Measurements from ENCODE around the gene BLVRB.
"Not testable (repeated sequence)": the region's sequence is repeated elsewhere in the genome, so short reads cannot be mapped to it uniquely, and the experiment has no call there.

BLVRB gene

DNA sequence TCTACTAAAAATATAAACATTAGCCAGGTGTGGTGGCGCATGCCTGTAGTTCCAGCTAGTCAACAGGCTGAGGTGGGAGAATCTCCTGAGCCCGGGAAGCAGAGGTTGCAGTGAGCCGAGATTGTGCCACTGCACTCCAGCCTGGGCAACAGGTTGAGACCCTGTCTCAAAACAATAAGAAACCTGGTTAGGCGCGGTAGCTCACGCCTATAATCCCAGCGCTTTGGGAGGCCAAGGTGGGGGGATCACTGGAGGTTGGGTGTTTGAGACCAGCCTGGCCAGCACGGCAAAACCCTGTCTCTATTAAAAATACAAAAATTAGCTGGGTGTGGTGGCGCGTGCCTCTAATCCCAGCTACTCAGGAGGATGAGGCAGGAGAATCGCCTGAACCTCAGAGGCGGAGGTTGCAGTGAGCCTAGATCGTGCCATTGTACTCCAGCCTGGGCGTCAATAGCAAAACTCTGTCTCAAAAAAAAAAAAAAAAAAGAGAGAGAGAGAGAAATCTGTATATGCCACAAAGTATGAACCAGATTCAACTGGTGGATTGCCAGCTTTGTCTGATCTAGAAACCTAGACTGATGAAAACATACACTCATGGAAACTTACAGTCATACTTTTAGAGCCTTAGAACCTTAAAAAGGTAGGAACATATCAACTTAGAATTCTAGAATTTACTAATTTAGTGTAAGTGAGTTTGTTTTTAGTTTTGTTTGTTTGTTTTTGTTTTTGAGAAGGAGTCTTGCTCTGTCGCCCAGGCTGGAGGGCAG lies 10.5 kb upstream of the BLVRB start:
- DNase-seq, result not testable (repeated sequence)

GRCh38 chr19:40474737-40475136 lies 9.2 kb upstream of the BLVRB start:
- no peak for DNase-seq

- no peak for DNase-seq
Observed at GRCh38 chr19:40472516-40472915, 7.0 kb upstream of the BLVRB start.

- DNase-seq, result no peak
Observed at GRCh38 chr19:40471111-40471510, 5.6 kb upstream of the BLVRB start.

- no peak for DNase-seq
Observed at GRCh38 chr19:40469011-40469410, 3.5 kb upstream of the BLVRB start.

DNA sequence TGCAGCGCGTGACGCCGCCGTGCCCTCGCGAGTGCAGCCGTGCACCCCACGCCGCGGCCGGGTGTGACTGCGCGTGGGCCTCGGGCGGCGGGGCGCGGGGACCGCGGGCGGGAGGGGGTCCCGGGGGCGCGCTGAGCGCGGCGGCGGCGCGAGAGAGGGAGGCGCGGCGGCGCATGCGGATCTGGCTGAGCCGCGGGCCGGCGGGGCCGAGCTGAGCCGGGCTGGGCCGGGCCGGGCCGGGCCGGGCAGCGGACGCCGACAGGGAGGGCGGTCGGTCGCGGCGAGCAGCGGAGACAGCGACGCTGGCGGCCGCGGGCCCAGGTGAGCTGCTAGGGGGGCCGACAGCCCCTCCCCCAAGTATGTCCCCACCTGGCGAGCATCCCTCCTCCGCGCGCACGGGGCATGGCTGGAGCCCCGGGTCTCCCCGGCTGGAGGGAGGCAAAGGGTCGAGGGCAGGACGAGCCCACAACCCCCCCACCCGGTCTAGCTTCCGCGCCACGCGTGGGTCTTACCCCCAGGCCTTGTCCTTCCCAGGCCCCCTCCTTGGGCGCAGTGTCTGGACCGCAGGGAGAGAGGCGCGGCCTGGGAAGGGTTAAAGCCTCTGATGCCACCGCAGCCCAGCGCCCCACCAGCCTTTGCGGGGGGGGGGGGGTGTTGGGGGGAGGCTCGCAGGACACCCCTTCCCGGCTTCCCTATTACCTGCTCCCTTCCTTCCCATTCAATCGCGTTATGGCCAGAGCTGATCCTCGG lies 1.6 kb upstream of the BLVRB start, which contains the start of gene SPTBN4:
TSS of gene SPTBN4 (plus strand) at position 17 of the 750 bp plus-strand sequence. CDS start 5,621 bp downstream, outside the sequence.
- no peak for DNase-seq

- DNase-seq, result peak; percentile 84
Observed at GRCh38 chr19:40466219-40466984, 857 bp upstream of the BLVRB start.

DNA sequence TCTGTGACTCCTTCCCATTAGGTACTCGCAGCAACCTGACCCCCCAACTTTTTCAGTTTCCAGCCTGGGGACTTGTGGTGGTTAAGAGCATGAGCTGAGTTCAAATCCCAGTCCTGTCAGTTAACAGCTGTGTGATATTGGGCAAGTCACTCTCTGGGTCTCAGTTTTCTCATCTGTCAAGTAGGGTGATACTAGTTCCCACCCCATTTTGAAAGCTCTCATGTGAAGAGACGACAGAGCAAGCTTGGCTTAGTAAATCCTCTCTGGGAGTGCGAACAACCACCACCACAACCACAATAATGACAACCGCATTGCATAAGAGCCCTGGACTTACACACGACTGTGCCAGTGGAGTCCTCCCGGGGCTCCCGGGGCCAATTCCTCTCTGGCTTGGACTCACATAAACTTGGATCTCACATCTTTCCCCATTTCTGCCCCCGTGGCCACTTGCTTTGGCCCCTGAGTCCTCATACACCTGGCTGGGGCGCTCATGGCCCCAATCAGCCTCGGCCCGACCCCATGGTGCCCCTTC lies 454 bp downstream of the BLVRB start:
- DNase-seq, result peak; percentile 43

DNA sequence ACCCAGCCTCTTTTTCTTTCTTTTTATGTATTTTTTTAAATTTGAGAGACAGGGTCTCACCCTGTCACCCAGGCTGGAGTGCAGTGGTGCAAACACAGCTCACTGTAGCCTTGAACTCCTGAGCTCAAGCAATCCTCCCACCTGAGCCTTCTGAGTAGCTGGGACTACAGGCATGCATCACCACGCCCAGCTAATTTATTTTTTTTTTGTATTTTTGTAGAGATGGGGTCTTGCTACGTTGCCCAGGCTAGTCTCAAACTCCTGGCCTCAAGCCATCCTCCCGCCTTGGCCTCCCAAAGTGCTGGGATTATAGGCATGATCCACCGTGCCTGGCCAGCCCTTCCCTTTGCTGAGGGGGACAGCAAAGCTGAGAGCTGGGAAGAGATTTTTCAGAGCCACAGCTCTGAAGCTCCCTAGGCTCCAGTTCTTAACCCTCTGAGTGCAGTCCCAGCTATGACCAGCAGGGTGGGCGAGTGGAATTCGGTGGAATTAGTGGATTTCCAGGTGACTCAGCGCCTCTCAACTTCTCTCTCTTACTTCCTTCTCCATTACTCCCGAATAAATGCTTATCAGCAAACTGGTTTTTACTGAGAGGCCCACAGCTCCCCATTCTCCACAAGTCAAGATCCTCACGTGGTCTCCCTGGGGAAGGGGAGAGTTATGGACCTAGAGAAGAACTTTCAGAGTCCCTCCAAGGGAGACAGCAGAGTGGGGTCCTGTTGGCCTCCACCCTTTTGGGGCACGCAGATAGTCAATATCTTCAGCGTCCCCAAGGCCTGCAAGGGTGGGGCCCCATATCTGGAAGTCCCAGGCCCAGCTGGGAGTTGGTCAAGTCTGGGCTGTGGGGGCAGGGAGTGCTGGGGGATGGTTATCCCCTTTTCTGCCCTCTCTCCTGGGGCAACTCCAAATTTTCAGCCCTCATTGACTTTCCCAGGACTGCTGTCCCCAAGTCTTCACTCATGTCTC lies 1.2 kb downstream of the BLVRB start:
- DNase-seq, result peak; percentile 76

DNA sequence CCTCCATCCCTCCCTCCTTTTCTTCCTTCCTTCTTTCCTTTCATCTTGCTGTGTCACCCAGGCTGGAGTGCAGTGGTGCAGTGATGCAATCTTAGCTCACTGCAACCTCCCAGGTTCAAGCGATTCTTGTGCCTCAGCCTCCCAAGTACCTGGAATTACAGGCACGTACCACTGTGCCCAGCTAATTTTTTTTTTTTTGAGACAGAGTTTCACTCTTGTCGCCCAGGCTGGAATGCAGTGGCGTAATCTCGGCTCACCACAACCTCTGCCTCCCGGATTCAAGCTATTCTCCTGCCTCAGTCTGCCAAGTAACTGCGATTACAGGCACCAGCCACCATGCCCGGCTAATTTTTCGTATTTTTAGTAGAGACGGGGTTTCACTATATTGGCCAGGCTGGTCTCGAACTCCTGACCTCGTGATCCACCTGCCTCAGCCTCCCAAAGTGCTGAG lies 1.9 kb downstream of the BLVRB start:
- DNase-seq, result not testable (repeated sequence)

DNA sequence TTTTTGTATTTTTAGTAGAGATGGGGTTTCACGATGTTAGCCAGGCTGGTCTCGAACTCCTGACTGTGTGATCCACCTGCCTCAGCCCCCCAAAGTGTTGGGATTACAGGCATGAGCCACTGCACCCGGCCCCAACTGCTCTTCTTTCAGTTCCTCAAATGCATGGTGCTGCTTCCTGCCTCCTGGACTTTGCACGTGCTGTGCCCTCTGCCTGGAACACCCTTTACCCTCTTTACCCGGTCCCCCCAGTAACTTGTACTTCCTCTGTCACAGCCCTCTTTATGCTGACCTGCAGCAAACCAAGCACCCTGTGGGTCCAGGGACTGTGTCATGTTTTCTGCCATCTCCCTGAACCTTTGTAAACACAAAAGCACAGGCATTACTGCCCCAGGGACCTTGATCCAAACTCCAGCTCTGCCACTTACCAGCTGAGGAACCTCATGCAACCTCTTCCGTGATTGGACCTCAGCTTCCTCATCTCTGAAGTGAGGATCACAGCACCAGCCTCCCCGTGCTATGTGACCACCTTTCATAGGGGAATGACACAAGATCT lies 3.8 kb downstream of the BLVRB start:
- DNase-seq, result no peak

GRCh38 chr19:40460185-40460584 lies 5.4 kb downstream of the BLVRB start:
- no peak for DNase-seq

DNA sequence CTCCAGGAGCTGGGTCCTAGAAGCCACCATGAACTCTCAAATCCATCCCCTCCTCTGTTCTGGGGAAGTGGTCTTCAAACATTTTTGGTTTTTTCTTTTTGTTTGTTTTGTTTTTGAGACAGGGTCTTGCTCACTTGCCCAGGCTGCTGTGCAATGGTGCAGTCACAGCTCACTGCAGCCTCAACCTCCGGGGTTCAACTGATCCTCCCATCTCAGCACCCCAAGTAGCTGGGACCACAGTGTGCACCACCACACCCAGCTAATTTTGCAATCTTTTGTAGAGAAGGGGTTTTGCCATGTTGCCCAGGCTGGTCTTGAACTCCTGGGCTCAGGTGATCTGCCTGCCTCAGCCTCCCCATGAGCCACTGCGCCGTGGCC lies 7.0 kb downstream of the BLVRB start:
- no peak for DNase-seq

GRCh38 chr19:40457953-40458596 lies 7.5 kb downstream of the BLVRB start:
- DNase-seq, result no peak

- no peak for DNase-seq
Observed at GRCh38 chr19:40457048-40457447, 8.5 kb downstream of the BLVRB start.

GRCh38 chr19:40453943-40454342 lies 11.6 kb downstream of the BLVRB start:
- not testable (repeated sequence) for DNase-seq

GRCh38 chr19:40453151-40453735 lies 12.3 kb downstream of the BLVRB start:
- no peak for DNase-seq

DNA sequence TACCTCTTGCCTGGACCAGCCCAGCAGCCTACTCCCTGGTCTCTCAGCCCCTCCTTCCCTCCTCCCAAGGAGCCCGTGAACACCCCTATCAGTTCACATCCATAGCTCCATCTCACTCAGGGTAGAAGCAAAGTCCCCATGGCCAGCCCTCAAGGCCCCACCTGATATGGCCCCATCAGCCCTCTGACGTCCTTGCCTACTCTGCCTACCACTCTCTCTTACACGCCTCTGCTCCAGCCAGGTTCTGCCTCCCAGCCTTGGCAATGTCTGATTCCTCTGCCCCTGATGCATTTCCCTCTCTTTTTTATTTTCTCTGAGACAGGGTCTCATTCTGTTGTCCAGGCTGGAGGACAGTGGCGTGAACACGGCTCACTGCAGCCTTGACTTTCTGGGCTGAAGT lies 13.5 kb downstream of the BLVRB start:
- DNase-seq, result no peak

DNA sequence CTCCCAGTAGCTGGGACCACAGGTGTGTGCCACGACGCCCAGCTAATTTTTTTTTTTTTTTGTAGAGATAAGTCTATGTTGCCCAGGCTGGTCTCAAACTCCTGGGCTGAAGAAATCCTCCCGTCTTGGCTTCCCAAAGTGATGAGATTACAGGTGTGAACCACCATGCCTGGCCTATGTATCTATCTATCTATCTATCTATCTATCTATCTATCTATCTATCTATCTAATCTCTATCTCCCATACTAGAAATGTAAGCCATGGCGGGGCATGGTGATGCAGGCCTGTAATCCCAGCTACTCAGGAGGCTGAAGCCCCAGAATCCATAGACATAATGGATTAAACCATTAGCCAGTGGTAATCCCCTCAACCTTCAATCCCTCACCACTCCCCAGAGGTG lies 14.9 kb downstream of the BLVRB start:
- DNase-seq, result no peak

DNA sequence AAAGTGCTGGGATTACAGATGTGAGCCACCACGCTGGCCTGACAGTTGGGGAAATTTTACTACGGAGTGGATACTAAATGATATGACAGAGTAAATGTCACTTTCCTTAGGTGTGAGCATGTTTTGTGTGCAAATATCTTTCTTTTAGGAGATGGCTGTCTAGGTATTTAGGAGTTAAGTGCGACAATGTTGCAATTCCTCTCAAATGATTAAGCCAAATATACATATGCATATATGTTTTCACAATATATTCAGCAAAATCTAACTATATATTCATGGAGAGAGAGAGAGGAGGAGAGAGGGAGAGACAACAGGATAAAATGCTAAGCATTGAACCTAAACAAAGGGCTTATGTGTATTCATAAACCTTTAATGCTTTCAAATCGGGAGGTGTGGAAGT lies 16.0 kb downstream of the BLVRB start:
- no peak for DNase-seq
